Femur (tissue), 1 donor: Measurements from ENCODE around the gene CALHM4.
A peak's percentile ranks its signal among the peaks of the same experiment; 100 is the strongest.

Experiments
- DNase-seq: peaks from one replicate; pipeline ENCODE4 v3.0.0-alpha.2; 2017

The CALHM4 gene, protein sequence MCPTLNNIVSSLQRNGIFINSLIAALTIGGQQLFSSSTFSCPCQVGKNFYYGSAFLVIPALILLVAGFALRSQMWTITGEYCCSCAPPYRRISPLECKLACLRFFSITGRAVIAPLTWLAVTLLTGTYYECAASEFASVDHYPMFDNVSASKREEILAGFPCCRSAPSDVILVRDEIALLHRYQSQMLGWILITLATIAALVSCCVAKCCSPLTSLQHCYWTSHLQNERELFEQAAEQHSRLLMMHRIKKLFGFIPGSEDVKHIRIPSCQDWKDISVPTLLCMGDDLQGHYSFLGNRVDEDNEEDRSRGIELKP

DNA sequence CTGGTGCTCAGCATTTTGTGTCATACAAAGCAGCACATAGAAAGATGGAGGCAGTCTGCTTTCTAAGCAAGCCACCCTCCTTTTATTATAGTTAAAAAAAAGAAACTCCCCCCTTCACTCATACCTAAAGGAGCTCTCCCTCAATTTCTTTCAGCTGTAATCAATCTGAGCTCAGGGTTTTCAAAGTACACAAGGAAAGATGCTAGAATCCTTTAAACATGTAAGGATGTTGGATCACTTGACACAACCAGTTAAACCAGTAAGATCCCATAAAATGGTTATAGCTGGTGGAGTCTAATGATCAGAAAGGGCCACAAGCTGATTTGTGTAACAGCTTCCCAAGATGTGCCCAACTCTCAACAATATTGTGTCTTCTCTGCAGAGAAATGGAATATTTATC lies at the start of gene CALHM4:
CALHM4 (plus strand) TSS at position 301 of the 400 bp plus-strand sequence; CDS start at position 344, 43 bp downstream.
- no peak for DNase-seq

DNA sequence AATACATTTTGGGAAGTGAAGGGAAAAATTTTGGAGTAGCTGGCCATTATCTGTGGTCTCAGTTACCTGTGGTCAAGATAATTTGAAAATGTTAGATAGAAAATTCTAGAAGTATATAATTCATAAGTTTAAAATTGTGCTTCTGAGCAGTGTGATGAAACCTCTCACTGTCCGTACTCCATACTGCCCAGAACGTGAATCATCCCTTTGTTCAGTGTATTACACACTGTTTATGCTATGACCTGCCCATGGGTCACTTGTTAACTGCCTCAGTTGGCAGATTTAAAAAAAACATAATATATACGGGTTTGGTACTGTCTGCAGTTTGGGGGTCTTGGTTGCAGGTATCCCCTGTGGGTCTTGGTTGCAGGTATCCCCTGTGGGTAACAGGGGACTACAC lies 46.2 kb upstream of the CALHM4 start:
- no peak for DNase-seq

DNA sequence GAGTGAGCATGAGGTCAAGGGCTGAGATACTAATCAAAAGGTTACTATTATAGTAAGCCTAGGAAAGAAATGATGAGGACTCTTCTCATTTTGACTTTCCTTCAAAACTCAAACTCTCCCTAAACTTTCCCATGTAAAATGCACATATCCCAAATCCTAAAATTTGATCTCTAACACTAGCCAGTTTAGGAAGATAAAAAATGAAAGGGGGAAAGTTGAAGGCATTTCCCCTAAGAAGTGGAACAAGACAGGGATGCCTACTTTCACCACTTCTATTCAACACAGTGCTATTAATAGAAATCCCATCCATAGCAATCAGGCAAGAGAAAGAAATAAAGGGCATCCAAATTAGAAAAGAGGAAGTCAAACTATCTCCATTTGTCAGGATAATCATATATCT lies 45.0 kb upstream of the CALHM4 start:
- no peak for DNase-seq

DNA sequence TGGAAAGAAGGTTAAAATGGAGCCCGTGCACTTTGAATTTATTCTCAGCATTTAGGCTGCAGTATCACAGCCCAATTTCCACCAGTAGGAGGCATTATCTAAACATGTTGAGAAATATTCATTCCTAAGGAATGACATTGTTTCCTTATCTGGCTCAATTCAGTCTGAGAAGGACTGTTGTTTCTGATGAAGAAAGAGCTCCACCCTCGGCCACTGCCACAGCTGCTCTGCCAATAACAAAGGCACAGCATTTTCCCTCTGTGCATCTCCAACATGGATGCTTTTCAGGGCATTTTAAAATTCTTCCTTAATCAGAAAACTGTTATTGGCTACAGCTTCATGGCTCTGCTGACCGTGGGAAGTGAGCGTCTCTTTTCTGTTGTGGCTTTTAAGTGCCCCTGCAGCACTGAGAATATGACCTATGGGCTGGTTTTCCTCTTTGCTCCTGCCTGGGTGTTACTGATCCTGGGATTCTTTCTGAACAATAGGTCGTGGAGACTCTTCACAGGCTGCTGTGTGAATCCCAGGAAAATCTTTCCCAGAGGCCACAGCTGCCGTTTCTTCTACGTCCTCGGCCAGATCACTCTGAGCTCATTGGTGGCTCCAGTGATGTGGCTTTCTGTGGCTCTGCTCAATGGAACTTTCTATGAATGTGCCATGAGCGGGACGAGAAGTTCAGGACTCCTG lies 42.0 kb upstream of the CALHM4 start, which contains the start of gene CALHM5:
CALHM5 (plus strand) TSS at position 216 of the 687 bp plus-strand sequence; CDS start at position 274, 58 bp downstream.
- peak; percentile 38 for DNase-seq

DNA sequence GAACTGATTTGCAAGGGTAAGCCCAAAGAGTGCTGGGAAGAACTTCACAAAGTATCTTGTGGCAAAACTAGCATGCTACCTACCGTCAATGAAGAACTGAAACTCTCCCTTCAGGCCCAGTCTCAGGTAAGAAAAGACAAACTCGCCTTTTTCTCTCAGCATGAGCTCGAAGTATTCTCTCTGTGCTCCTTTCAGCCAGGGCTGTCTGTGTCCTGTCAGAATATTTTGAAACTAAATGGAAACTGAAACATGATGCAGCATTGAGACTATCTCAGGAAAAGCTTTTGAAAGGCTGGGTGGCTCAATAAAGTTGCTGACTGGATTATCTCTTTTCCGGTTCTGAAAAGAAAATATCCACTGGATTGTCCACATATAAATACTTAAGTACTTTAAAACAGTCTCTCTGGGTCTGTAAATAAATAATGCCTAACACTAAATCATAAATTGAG lies 41.4 kb upstream of the CALHM4 start:
- no peak for DNase-seq

DNA sequence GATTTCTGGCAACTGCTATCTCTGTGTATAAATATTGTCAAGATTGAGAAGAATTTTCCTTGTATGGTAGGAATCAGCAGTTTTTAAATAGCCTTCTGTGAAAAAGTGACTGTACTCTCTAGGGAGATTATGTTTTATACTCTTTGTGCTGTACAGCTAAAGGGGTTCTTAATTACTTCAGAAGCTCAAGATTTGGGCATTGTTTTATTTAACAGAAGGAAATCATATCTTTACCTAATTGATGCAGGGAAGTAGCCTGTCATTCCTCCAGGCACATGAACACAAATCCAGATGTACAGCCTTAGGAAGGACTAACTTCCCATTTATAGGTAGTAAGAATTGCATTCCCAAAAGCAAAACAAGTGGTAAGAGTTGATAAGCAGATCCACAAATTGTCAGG lies 40.8 kb upstream of the CALHM4 start:
- DNase-seq = no peak

DNA sequence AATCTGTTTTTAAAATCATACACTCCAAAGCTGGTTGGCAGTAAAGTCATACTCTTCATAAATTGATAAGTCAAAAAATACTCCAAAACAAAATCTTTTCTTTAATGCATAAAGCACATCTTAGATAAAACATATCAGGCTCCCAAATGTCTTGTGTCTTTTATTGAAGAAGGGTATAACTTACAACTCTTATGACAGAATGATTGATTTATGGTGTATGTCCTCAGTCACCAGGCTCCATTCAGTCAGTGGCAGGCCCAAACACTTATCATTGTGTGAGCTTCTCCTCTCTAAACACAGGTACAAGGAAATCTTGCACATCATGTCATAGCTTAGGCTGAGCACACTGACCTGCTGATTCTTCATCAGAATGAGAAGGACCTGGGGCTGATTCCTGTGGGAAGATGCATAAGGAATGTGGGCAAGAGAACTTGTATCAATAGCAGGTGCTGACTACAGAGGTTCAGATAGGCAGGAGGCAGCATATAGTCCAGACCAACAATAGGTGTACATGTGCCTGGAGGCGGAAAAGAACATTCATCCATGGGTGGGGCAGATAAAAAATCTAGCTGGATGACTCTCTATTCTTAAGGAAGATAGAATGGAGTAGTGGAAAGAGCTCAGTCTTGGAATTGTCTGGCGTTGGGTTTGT lies 40.2 kb upstream of the CALHM4 start:
- no peak for DNase-seq

DNA sequence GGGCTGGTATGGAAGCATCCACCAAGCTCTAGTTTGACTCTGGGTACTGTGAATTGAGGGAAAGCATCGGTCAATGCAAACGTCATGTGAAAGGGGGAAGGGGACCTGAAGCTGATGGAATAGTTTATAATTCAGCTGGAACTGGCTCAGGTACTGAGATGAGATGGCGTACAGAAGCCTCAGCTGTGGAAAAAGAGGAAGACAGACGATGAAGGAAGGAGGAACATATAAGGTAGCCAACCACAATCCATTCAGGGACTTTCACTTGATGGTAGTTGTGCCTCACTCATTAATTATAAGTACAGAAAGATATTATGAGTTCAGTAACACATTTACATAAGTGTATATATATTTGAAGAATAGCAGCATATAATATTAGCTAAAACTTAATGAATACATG lies 39.4 kb upstream of the CALHM4 start:
- DNase-seq = no peak

DNA sequence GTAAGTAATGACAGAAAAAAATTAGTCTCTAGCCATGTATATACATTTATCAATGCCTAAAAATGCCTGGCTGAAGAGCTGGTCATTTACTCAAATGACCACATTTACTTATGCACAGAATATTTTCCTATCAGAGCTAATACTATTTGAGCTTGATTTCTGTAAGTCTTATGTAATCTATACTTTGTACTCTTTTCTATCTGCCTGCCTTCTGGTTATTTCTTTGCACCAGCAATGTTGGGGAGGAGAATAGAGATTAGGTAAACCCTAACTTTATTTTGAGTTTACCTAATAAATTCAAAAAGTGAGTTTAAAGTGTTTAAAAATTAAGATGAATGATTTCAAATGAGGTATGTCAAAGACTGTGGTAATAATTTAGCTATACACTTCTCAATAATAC lies 38.4 kb upstream of the CALHM4 start:
- DNase-seq = no peak

DNA sequence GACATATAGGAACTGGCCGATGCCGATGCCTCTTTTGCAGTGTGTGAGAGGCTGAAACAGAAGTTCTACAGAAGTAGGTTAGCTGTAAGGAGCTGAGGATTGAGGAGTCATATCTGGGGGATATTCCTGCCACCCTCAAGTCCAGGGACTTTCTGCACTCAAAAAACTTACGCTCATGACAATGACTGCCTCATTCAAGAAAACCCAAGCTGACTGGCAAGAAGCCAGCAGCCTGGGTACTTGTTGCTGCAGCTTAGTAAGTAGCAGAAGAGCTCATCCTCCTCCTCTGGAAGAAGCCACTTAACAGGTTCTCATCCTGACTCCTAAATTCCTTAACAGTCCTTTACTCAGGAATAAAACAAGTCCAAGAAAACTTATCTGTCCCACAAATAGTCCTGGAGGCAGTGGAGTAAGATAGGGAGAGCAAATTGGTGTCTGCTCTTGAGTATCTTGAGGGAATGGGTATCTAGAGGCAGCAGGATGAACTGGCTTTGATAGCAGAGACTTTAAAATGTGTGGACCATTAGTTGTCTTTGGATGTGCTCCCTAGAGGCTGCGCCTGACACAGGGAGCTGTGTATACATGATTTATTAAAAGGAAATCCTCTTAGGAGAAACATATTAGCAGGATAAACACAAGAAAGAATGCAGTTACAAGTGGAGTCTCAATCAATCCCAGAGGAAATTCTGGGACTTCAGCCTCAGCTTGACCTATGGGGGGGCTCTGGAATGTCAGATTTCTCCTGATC lies 34.8 kb upstream of the CALHM4 start:
- no peak for DNase-seq

DNA sequence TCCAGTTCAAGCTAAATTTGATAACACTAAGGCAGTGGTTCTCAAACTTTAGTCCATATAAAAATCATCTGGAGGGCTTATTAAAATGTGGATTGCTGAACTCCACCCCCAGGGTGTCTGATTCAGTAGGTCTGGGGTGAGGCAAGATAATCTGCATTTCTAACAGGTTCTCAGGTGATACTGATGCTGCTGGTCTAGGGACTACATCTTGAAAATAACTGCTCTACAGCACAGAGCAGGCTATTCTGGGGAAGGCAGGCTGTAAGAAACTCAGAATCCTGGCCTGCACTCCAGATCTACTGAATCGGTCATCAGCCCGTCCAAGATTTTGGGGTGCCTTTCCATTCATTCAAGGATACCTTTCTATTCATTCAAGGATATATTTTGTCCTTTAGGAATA lies 30.7 kb upstream of the CALHM4 start:
- no peak for DNase-seq

DNA sequence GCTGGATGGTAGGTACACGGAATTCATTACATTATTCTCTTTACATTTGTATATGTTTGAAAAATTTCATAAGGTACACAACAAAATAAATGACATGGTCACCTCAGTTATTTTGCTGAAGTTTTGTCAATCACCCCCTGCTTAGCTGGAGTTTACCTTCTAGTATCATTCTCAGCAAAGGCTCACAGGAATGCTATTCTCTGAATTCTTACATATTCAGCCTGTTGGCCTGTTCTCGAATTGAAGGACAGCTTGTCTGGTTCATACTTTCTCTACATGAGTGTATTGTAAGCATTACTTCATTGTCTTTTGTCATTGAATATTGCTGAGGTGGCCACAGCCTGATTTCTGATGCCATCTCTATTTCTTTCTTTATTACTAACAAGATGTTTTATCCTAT lies 29.3 kb upstream of the CALHM4 start:
- DNase-seq = no peak

DNA sequence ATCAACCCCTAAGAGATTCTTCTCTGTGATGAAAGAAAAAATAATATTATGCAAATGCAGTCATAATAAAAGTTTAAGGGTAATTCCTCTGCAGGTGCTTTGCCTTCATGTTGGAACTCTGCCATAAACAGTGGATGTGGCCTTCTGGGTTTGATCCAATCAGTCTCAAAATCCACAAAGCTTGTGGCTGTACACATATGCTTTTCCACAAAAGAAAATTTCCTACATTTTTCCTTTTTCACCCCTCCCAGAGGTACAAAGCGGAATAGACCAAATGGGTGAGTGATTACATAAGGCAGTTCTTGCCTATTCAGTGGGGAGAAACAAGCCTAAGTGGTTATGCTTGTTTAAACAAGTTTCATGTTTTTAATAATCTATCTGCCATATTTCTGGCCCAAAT lies 25.4 kb upstream of the CALHM4 start:
- no peak for DNase-seq

DNA sequence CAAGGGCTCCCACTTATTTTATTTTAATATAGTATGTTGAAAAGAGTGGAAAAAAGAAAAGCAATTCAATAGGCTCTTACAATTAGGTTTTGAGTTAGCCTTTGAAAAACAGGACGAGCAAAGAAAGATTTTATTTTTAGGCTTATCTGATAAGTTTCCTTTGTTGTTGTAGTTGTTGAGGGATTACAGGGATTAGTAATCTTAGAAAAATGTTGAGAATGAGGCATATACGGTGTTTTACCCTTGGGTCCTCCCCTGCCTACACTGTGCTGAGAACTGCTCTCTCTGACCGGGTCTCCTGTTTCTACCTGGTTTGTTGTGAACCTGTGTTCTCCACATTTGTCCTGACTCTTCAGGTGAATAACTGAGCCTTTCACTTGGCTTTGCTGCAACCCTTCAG lies 24.8 kb upstream of the CALHM4 start:
- DNase-seq = no peak

DNA sequence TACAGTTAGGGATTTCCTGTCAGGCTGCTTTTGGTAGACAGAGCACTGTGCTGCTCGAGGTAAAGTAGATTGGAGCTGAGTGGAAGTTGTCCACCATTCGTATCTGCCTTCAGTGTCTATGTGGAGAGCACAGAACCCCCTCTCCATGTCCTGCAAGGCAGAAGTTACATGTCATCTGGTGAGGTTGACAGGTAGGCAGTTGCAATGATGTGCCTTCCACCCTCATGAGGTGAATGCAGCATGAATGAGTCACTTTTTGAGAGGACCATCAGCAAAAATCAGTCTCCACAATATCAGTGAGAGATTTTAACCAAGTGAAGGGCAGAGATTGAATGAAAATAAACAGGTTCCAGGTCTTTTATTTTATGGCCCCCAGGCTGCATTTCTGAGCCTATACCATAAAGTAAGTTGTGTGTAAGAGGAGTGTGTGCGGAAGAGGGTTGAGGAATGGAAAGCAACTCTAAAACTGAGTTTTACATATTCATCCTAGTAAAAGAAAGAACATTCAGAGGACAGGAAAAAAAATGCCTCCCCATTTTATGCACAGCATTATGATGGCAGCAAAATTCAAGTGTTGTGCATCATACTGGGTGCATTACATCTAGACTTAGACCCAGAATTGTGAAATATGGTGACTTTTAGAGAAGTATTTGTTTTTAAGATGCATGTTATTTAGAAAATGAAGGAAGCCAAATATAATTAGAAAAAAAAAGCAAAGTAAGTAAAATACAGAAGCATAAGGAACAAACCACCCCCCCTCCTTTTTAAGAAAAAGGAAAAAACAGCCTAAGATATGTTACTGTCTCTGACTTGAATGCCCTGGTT lies 23.9 kb upstream of the CALHM4 start:
- DNase-seq = no peak

DNA sequence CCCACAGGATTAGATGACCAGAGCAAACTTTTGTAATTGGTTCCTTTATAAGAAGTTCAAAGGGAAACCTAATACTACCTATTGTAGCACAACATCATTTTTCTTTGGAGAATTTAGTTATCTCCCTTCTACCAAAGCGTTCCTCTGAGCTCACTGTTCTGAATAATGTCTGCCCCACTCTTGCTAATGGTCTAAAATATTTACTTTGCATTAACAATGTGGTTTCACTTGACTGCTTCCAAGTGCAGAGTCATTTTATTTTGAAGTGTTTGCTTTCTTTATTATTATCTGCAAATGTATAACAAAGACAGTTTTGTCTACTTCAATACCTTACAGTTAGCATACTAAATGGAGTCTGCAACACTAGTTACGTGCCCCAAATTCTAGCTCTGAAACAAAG lies 23.1 kb upstream of the CALHM4 start:
- DNase-seq = no peak

DNA sequence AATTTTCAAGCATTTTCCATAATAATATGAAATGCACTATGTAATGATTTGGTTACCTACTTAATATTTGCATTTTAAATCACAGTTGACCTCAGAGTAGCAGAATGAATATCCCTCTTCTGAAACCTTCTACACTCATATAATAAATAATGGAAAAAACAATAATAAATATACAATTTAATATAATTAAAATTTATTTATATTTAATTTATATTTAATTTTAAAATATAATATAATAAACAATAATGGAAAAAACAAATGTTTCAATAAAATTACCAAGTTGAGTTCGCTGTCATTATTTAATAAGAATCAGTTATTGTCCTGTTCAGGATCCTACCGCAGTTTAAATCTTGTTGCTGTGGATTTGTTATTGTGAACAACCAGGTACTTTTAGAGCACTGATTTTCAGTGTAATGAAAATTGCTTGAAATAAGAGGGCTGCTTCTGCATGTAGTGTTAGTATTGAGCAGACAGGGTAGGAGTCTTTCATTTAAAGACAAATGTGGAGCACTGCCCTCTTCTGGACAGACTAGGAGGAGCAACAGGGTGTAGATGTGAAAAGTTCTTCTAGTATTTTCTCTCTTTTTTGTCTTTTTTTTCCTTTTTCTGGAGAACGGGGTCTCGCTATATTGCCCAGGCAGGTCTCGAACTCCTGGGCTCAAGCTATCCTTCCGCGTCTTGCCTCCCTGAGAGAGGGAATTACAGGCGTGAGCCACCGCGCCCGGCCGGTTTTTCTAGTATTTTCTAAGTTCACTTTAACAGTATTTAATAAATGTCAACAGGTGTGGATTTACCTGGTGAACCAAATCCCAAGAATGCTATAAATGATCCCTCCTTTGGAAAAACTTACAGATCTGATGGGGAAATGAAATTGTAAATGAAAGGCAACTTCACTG lies 21.6 kb upstream of the CALHM4 start:
- DNase-seq = peak; percentile 69

DNA sequence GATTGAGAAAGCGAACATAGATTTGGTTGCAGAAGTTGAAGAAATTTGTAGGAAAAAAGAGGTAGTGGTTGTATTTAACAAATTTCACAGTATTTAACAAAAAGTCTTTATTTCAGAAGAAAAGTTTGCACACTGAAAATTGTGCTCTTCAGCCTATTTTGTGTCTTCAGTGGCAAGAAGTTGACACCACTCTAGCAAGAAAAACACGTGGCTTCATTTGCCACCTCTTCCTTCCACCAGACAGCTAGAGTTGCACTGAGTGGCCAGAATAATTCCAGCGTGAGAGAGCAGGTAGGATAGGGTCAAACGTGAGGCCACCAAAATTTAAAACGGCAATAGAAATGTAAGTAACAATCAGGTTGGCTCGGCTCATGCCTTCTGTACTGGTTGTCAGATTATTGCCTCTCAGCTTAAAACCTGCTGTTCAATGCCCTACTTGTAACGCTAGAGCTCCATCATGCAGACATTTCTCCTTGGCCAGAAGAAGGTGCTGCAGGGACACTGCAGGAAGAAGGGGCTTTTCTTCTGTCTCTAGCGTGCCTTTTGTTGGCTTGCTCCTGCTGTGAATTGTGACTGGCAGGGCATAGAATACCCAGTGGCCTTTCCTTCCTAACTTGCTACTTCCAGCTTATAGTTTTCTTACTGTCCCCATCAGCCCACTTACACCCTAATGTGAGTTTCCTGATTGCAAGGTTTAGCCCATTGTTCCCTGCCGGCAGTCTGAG lies 20.2 kb upstream of the CALHM4 start:
- DNase-seq = no peak

DNA sequence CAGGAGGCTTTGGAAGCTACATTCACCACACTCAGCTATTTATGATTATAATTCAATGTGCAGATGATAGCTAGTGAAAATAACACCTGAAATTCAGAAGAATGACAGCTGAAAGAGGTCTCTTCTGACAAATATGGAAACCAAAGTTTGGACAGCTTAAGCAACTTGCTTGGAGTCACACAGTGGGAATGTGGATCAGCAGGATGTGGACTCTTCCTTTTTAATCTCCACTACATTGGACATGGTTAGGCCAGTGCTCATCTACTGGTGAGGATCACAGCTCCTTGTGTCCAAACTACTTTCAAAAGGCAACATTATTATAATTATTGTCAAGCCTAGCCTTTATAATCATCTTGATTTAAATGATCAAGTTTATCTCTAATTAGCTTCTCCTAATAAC lies 18.4 kb upstream of the CALHM4 start:
- no peak for DNase-seq

DNA sequence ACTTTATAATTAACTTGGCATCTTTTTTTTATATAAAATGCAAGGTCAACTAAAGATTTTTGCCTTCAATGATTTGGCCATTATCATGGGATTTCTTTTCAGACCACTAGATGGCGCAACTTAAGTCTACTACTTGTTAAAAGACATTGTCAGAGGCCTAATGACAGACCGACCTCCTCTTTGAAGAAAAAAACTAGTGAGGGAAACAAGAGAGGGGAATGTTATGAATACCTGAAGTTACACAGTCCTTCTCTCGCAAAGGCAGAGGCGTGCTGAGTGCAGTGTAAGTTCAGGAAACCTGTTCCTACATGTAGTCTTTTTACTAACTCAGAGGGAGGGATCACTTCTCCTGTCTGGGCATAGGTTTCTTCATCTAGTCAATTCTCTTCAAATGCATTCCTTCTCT lies 17.3 kb upstream of the CALHM4 start:
- no peak for DNase-seq

DNA sequence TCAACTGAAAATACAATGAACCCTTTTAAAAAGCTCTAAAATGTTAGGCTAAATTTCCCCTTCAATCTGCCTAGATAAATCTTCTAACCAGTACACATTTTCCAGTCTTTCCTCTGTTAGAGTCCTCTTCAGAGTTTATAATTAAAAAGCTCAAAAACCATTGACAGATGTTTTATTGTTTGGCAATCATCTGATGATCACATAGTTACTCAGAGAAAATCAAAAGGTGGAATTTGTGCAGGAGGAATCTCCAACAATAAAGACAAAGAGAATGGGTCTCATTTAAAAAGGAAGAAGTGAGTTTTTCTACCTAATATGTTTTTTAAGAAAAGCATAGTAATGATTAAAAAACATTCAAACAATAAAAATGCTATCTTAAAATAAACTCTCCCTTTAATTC lies 11.1 kb upstream of the CALHM4 start:
- no peak for DNase-seq
